MM.1S (cell line): ENCODE measurements around the gene GPC5.

Experiments
- DNase-seq: peaks from one replicate; pipeline ENCODE4 v3.0.0-alpha.2; 2015
- H2AFZ ChIP-seq: fragments of 300-600 bp; sonication (generic); 2 replicates; pipeline ENCODE4 v1.6.0; 2016; ENCODE audit warnings: antibody characterized with exemption, low read length
- H3F3A ChIP-seq: fragments of 300-600 bp; sonication (generic); 2 replicates; pipeline ENCODE4 v1.6.1; 2016; ENCODE audit warnings: mild to moderate bottlenecking, antibody characterized with exemption, low read length, moderate library complexity, mixed read lengths; ENCODE audit not compliant: insufficient read depth
- H3K27ac ChIP-seq: fragments of 300-600 bp; sonication (generic); 2 replicates; pipeline ENCODE4 v1.5.1; 2016; ENCODE audit warnings: mild to moderate bottlenecking, low read length
- H3K27me3 ChIP-seq: fragments of 300-600 bp; sonication (generic); replicated peaks from 2 replicates; pipeline ENCODE4 v1.6.0; 2016; ENCODE audit warnings: low read length; ENCODE audit not compliant: insufficient read depth
- H3K36me3 ChIP-seq: fragments of 300-600 bp; sonication (generic); replicated peaks from 2 replicates; pipeline ENCODE4 v1.6.1; 2016; ENCODE audit warnings: mild to moderate bottlenecking, low read length, mixed read lengths; ENCODE audit not compliant: insufficient read depth
- H3K4me1 ChIP-seq: fragments of 300-600 bp; sonication (generic); 2 replicates; pipeline ENCODE4 v1.6.1; 2016; ENCODE audit warnings: low read length, mixed read lengths
- H3K4me2 ChIP-seq: fragments of 300-600 bp; sonication (generic); 2 replicates; pipeline ENCODE4 v1.6.0; 2016; ENCODE audit warnings: low read depth, low read length
- H3K4me3 ChIP-seq: fragments of 300-600 bp; sonication (generic); 2 replicates; pipeline ENCODE4 v1.5.1; 2016; ENCODE audit warnings: low read length, mixed read lengths
- H3K79me2 ChIP-seq: fragments of 300-600 bp; sonication (generic); 2 replicates; pipeline ENCODE4 v1.6.1; 2016; ENCODE audit warnings: mixed run types, low read length, mixed read lengths
- H3K9ac ChIP-seq: fragments of 300-600 bp; sonication (generic); 2 replicates; pipeline ENCODE4 v1.6.1; 2016; ENCODE audit warnings: low read length, mixed read lengths
- H3K9me2 ChIP-seq: fragments of 300-600 bp; sonication (generic); replicated peaks from 2 replicates; pipeline ENCODE4 v1.6.1; 2016; ENCODE audit warnings: mild to moderate bottlenecking, low read length, mixed read lengths; ENCODE audit not compliant: insufficient read depth
- H3K9me3 ChIP-seq: fragments of 300-600 bp; sonication (generic); replicated peaks from 2 replicates; pipeline ENCODE4 v1.6.1; 2016; ENCODE audit warnings: mild to moderate bottlenecking, low read length, mixed read lengths; ENCODE audit not compliant: insufficient read depth
- H4K20me1 ChIP-seq: fragments of 300-600 bp; sonication (generic); 2 replicates; pipeline ENCODE4 v1.6.1; 2016; ENCODE audit warnings: mild to moderate bottlenecking, low read length, moderate library complexity, mixed read lengths; ENCODE audit not compliant: insufficient read depth
- EZH2 ChIP-seq: fragments of 300-600 bp; sonication (generic); optimal IDR thresholded peaks from 2 replicates; pipeline ENCODE3; 2017; ENCODE audit warnings: low read depth, mild to moderate bottlenecking, antibody characterized with exemption, low read length, mixed read lengths
- EZH2phosphoT487 ChIP-seq: fragments of 300-600 bp; sonication (generic); IDR thresholded peaks from 2 replicates; pipeline ENCODE4 v1.6.1; 2018; ENCODE audit warnings: antibody characterized with exemption, low read length
- TF ChIP-seq, protein P1 (sequence below): fragments of 300-600 bp; sonication (generic); IDR thresholded peaks from 2 replicates; pipeline ENCODE4 v1.5.1; 2016; ENCODE audit warnings: antibody characterized with exemption, low read length, mixed read lengths

GPC5 gene

DNA sequence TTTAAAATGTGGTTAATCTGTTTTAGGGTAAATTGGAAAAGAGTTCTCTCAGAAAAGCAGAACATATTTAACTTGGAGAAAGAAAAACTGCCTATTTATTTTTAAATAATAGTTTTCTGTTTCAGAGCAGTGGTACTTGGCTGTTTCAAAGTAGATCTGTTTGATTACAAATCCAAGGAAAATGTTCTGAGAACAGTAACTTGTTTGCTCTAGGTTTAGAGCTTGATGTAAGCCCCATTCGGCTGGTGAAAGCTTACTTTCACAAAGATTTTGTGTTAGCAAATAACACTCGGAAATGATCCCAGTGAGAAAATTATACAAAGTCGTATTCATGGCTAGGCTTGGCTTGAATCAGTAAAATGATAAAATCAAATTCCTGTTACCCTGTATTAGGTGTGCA, 1432.4 kb downstream of the GPC5 start:
- H3K79me2 ChIP-seq, result no peaks in the 10 kb centered on the region
- no peak for DNase-seq
- H3K9ac ChIP-seq, result no peak overlapping the region
- no peak overlapping the region for H3K4me2 ChIP-seq
- TF ChIP-seq, protein P1, sequence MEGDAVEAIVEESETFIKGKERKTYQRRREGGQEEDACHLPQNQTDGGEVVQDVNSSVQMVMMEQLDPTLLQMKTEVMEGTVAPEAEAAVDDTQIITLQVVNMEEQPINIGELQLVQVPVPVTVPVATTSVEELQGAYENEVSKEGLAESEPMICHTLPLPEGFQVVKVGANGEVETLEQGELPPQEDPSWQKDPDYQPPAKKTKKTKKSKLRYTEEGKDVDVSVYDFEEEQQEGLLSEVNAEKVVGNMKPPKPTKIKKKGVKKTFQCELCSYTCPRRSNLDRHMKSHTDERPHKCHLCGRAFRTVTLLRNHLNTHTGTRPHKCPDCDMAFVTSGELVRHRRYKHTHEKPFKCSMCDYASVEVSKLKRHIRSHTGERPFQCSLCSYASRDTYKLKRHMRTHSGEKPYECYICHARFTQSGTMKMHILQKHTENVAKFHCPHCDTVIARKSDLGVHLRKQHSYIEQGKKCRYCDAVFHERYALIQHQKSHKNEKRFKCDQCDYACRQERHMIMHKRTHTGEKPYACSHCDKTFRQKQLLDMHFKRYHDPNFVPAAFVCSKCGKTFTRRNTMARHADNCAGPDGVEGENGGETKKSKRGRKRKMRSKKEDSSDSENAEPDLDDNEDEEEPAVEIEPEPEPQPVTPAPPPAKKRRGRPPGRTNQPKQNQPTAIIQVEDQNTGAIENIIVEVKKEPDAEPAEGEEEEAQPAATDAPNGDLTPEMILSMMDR, result no peak
- TF ChIP-seq EZH2, result no peak
- no peak for TF ChIP-seq EZH2phosphoT487
- H2AFZ ChIP-seq, result no peak overlapping the region
- no peaks in the 10 kb centered on the region for H3K27me3 ChIP-seq
- H4K20me1 ChIP-seq, result no peaks in the 10 kb centered on the region
- no peaks in the 10 kb centered on the region for H3K9me2 ChIP-seq
- H3K4me1 ChIP-seq, result no peaks in the 10 kb centered on the region
- no peaks in the 10 kb centered on the region for H3K36me3 ChIP-seq
- no peaks in the 10 kb centered on the region for H3K9me3 ChIP-seq
- H3F3A ChIP-seq, result no peaks in the 10 kb centered on the region
- no peak overlapping the region for H3K4me3 ChIP-seq
- H3K27ac ChIP-seq, result no peak overlapping the region

DNA sequence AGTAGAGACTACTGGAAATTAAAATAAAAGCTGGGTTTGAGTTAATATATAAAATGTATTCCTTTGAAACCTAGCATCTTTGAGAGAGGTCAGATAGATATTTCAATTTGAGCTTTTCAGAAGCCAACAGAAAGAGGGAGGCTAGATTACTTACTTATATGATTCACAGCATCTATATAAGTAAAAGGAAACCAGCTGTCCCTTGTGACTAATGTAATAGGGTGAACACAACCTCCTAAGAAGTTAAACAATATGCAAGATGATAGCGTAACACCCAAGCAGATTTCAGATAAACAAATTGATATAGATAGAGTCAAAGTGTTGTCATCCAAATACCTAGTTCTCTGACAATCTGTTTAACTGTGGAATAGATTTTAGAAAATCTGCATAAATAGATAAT, 1434.7 kb downstream of the GPC5 start:
- Histone ChIP-seq H2AFZ (no peak overlapping the region), H4K20me1 (no peaks in the 10 kb centered on the region), H3K9me2 (no peaks in the 10 kb centered on the region), H3K4me3 (no peak overlapping the region), H3F3A (no peaks in the 10 kb centered on the region), H3K9me3 (no peaks in the 10 kb centered on the region), H3K79me2 (no peaks in the 10 kb centered on the region), H3K36me3 (no peaks in the 10 kb centered on the region), H3K27me3 (no peaks in the 10 kb centered on the region), H3K9ac (no peak overlapping the region), H3K4me1 (no peaks in the 10 kb centered on the region), H3K27ac (no peak overlapping the region), H3K4me2 (no peak overlapping the region)
- DNase-seq, result no peak
- no peak for TF ChIP-seq EZH2
- TF ChIP-seq, protein P1, result no peak
- no peak for TF ChIP-seq EZH2phosphoT487

DNA sequence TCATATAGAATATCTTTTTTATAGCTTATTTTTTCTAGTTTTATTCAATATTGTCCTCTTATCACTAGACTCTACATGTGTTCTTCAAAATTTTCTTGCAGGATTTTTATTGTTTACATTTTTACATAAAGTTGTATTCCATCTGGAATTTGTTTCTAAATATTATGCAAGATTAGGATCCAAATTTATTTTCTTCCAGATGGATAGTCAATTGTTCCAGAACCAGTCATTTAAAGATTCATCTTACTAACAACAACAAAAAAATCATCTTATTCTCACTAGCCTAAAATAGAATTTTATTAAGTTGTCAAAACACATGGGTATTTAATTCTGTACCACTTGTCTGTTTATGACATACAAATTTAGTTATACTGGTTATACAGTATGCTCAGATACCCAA, 1437.8 kb downstream of the GPC5 start:
- H3K4me3 ChIP-seq, result no peak overlapping the region
- no peak overlapping the region for H2AFZ ChIP-seq
- no peaks in the 10 kb centered on the region for H3K79me2 ChIP-seq
- no peaks in the 10 kb centered on the region for H3K9me3 ChIP-seq
- no peak overlapping the region for H3K27ac ChIP-seq
- DNase-seq, result no peak
- H3K27me3 ChIP-seq, result no peaks in the 10 kb centered on the region
- no peaks in the 10 kb centered on the region for H4K20me1 ChIP-seq
- H3K9ac ChIP-seq, result no peak overlapping the region
- no peaks in the 10 kb centered on the region for H3K9me2 ChIP-seq
- no peaks in the 10 kb centered on the region for H3K4me1 ChIP-seq
- no peak overlapping the region for H3K4me2 ChIP-seq
- no peak for TF ChIP-seq EZH2
- TF ChIP-seq, protein P1, result no peak
- TF ChIP-seq EZH2phosphoT487, result no peak
- H3F3A ChIP-seq, result no peaks in the 10 kb centered on the region; the same call in 1 of the 2 replicates
- H3K36me3 ChIP-seq, result no peaks in the 10 kb centered on the region
